ENCODE results near the gene CCDC170.

DNA sequence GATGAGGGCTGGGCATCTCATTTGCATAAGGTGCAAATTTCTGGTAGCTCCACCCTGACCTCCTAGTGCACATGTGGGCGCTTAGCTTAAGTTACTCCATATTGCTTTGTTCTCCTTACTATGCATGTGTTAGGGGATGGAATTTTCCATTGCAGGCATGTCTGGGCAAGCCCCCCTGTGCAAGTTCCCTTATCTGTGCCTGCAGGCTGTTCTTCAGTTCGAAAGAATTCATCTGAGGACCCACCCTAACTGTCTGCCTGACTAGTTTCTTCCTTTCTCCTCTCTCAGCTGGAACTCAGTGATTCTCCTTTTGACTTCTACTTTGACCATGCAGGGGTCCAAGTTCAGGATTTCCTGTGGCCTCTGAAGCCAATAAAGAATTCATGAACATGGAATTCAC, 30.2 kb downstream of the CCDC170 start:
- TF ChIP-seq, protein P1, sequence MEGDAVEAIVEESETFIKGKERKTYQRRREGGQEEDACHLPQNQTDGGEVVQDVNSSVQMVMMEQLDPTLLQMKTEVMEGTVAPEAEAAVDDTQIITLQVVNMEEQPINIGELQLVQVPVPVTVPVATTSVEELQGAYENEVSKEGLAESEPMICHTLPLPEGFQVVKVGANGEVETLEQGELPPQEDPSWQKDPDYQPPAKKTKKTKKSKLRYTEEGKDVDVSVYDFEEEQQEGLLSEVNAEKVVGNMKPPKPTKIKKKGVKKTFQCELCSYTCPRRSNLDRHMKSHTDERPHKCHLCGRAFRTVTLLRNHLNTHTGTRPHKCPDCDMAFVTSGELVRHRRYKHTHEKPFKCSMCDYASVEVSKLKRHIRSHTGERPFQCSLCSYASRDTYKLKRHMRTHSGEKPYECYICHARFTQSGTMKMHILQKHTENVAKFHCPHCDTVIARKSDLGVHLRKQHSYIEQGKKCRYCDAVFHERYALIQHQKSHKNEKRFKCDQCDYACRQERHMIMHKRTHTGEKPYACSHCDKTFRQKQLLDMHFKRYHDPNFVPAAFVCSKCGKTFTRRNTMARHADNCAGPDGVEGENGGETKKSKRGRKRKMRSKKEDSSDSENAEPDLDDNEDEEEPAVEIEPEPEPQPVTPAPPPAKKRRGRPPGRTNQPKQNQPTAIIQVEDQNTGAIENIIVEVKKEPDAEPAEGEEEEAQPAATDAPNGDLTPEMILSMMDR (IDR thresholded peaks at IDR 0.05) = no peak
- TF ChIP-seq POLR2AphosphoS5 (IDR thresholded peaks at IDR 0.05) (no peak), POLR2A (IDR thresholded peaks at IDR 0.05) (no peak)

All from upper lobe of left lung (tissue), 4 donors.